Body of pancreas (tissue), 4 donors: ENCODE results near the gene TOP2B. TPM values are rescaled to one million over a fixed set of nuclear protein-coding genes. Genes with fewer than 3 reads are reported as not detected.

Source experiments
- ATAC-seq: fragments of 150-250 bp; one replicate; pipeline ENCODE4 v1.9.1; 2016
- DNase-seq, 4 donors: peaks; one replicate each; pipeline ENCODE4 v3.0.0-alpha.2; 2019
- H3K27ac ChIP-seq, 4 donors: fragments of 200-600 bp; sonication (generic); 1 replicate in 3 of 4; 2 replicates in 1 of 4; pipeline versions ENCODE4 v1.5.1 to v1.6.1; 2016 to 2019; ENCODE audit warnings: mild to moderate bottlenecking in 1 of 4, mixed read lengths in 1 of 4, moderate library complexity in 1 of 4
- H3K27me3 ChIP-seq, 2 donors: fragments of 200-600 bp; sonication (generic); one replicate each; pipeline ENCODE4 v1.6.0; 2016; ENCODE audit warnings: mild to moderate bottlenecking in 1 of 2
- H3K36me3 ChIP-seq, 2 donors: fragments of 200-600 bp; sonication (generic); replicated peaks in 1 of 2; 2 replicates each; pipeline ENCODE4 v1.5.1; 2016; ENCODE audit warnings: low read depth in 2 of 2; ENCODE audit not compliant: insufficient read depth in 1 of 2
- H3K4me1 ChIP-seq: fragments of 200-600 bp; sonication (generic); one replicate; pipeline ENCODE4 v1.6.0; 2016
- H3K4me3 ChIP-seq, 2 donors: fragments of 200-600 bp; sonication (generic); 1 replicate in 1 of 2; 2 replicates in 1 of 2; pipeline ENCODE4 v1.5.1; 2016 to 2019
- H3K9me3 ChIP-seq, 3 donors: fragments of 200-600 bp; sonication (generic); 1 replicate in 2 of 3; 2 replicates in 1 of 3; pipeline ENCODE4 v1.5.1; 2016
- POLR2A ChIP-seq, 3 donors: fragments of 450-650 bp; IDR thresholded peaks; one replicate each; pipeline ENCODE4 v1.6.1; 2016; ENCODE audit warnings: antibody characterized with exemption in 3 of 3, mild to moderate bottlenecking in 2 of 3
- WGBS, 2 donors: methylation state at CpG; one replicate each; pipeline ENCODE4 v1.1.5; 2017; 5-methylcytosine and 5-hydroxymethylcytosine counted together
- intact Hi-C: fragments of 100-400 bp; cut with DNase I; formaldehyde crosslinking; loops from one replicate; pipeline ENCODE4 v1.15.1; 2023
- total RNA-seq, 2 donors: library from RNA; depleted of rRNA; stranded (reverse); fragments of >200 nt; gene quantifications; one replicate each; pipeline ENCODE4 v1.1.0, GENCODE V29; 2016
- TF ChIP-seq, protein P1 (sequence below), 7 experiments: fragments of 450-650 bp in 4 of 7; fragments of 200-600 bp in 3 of 7; sonication (generic) in 3 of 7; IDR thresholded peaks; one replicate each; pipeline ENCODE4 v1.5.1; 2016 to 2019; ENCODE audit warnings: antibody characterized with exemption in 7 of 7

Gene TOP2B
- total RNA-seq, 2 donors from 2014 or later = 52.7 to 83.1 TPM

DNA sequence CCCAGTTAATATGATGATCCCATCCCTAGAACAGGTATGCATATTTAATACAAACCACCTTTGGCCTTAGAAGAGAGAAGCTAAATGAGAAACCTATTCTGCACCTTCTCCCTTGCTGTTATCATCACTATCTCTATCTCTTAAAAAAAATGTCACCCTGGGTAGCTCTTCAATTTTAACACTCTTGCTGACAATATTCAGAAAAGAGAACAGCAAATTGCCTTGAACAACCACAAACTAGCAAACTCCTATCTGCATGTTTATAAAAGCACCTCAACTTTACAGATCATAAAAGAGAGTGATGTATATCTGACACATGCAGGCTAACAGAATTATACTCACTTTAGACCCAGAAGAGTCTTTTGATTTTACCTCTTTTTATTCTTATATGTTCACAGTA lies 7.4 kb downstream of the TOP2B start:
- intact Hi-C loops = no loop called here
- no peak overlapping the region for H3K4me3 ChIP-seq
- H3K27ac ChIP-seq = no peak overlapping the region
- H3K27me3 ChIP-seq = no peaks in the 10 kb centered on the region
- DNase-seq = no peak
- no peak for ATAC-seq
- H3K4me1 ChIP-seq = peaks cover 70% of the 10 kb centered on the region
- TF ChIP-seq, protein P1, sequence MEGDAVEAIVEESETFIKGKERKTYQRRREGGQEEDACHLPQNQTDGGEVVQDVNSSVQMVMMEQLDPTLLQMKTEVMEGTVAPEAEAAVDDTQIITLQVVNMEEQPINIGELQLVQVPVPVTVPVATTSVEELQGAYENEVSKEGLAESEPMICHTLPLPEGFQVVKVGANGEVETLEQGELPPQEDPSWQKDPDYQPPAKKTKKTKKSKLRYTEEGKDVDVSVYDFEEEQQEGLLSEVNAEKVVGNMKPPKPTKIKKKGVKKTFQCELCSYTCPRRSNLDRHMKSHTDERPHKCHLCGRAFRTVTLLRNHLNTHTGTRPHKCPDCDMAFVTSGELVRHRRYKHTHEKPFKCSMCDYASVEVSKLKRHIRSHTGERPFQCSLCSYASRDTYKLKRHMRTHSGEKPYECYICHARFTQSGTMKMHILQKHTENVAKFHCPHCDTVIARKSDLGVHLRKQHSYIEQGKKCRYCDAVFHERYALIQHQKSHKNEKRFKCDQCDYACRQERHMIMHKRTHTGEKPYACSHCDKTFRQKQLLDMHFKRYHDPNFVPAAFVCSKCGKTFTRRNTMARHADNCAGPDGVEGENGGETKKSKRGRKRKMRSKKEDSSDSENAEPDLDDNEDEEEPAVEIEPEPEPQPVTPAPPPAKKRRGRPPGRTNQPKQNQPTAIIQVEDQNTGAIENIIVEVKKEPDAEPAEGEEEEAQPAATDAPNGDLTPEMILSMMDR (IDR thresholded peaks at IDR 0.05) = no peak
- no peak for TF ChIP-seq POLR2A (IDR thresholded peaks at IDR 0.05)
- no peaks in the 10 kb centered on the region for H3K9me3 ChIP-seq
- no peaks in the 10 kb centered on the region for H3K36me3 ChIP-seq

DNA sequence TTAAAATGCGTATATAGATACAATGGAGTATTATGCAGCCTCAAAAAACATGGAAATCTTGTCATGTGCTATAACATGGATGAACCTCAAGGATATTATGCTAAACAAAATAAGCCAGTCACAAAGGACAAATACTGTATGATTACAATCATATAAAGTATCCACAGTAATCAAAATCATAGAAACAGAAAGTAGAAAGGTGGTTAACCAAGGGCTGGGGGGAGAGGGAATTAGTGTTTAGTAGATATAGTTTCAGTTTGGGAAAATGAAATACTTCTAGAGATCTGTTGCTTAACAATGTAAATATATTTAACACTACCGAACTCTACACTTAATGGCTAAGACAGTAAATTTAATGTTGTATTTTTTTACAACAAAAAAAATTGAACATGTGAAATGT lies 9.0 kb downstream of the TOP2B start:
- DNase-seq (no peak), ATAC-seq (no peak)
- no peaks in the 10 kb centered on the region for H3K27me3 ChIP-seq
- TF ChIP-seq POLR2A (IDR thresholded peaks at IDR 0.05) = no peak
- H3K27ac ChIP-seq = no peak overlapping the region
- no peaks in the 10 kb centered on the region for H3K36me3 ChIP-seq
- peaks cover 55% of the 10 kb centered on the region for H3K4me1 ChIP-seq
- H3K4me3 ChIP-seq = no peak overlapping the region
- H3K9me3 ChIP-seq = no peaks in the 10 kb centered on the region
- intact Hi-C loops = no loop called here
- 91 to 95% methylated on average over 2 of the region's 2 CpGs for WGBS, 2 donors

DNA sequence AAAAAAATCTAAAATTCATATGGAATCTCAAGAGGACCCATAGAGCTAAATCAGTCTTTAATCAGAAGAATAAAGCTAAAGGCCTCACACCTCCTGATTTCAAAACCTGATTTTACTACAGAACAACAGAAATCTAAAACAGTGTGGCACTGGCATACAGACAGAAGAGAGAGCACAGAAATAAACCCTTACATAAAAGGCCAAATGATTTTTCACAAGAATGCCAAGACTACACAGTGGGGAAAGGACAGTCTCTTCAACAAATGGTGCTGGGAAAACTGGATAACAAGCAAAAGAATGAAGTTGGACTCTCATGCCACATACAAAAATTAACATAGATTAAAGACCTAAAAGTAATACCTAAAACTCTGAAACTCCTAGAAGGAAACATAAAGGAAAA lies 10.1 kb downstream of the TOP2B start:
- TF ChIP-seq, protein P1 (IDR thresholded peaks at IDR 0.05) = no peak
- no peak for TF ChIP-seq POLR2A (IDR thresholded peaks at IDR 0.05)
- H3K27ac ChIP-seq = no peak overlapping the region
- intact Hi-C loops = no loop called here
- H3K4me1 ChIP-seq = peaks cover 46% of the 10 kb centered on the region
- H3K27me3 ChIP-seq = no peaks in the 10 kb centered on the region
- H3K36me3 ChIP-seq = no peaks in the 10 kb centered on the region
- DNase-seq (no peak), ATAC-seq (no peak)
- H3K9me3 ChIP-seq = no peaks in the 10 kb centered on the region
- H3K4me3 ChIP-seq = no peak overlapping the region

DNA sequence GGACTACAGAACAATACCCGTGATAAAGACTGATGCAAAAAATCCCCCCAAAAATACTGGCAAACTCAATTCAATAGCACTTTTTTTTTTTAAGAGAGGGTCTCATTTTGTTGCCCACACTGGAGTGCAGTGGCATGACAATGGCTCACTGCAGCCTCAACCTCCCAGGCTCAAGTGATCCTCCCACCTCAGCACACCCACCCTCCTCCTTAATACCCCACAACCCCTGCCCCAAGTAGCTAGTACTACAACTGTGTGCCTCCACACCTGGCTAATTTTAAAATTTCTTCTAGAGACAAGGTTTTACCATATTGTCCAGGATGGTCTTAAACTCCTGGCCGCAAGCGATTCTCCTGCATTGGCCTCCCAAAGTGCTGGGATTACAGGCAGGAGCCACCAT lies 11.4 kb downstream of the TOP2B start:
- ATAC-seq = no peak
- Histone ChIP-seq H3K27ac (no peak overlapping the region), H3K4me1 (peaks cover 37% of the 10 kb centered on the region), H3K36me3 (no peaks in the 10 kb centered on the region), H3K4me3 (no peak overlapping the region), H3K9me3 (no peaks in the 10 kb centered on the region), H3K27me3 (no peaks in the 10 kb centered on the region)
- 90 to 91% methylated on average over 3 of the region's 3 CpGs for WGBS, 2 donors
- TF ChIP-seq, protein P1 (IDR thresholded peaks at IDR 0.05) = no peak
- no peak for TF ChIP-seq POLR2A (IDR thresholded peaks at IDR 0.05)
- no peak for DNase-seq
- intact Hi-C loops = no loop called here

DNA sequence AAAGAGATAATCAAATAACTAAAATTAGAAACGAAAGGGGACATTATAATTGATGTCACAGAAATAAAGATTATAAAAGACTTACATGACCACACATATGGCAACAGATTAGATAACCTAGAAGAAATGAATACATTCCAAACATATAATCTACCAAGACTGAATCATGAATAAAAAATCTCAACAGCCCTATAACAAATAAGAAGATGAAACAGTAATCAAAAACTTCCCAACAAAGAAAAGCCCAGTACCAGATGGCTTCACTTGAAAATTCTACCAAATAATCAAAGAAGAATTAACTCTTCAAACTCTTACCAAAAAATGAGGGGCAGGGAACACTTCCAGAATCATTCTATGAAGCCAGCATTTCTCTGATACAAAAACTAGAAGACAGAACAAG lies 11.8 kb downstream of the TOP2B start:
- H3K9me3 ChIP-seq = no peaks in the 10 kb centered on the region
- H3K4me3 ChIP-seq = no peak overlapping the region
- WGBS, 2 donors = 19 to 21% methylated on average over 1 of the region's 1 CpG
- intact Hi-C loops = no loop called here
- H3K4me1 ChIP-seq = peaks cover 38% of the 10 kb centered on the region
- ATAC-seq = no peak
- no peak overlapping the region for H3K27ac ChIP-seq
- no peaks in the 10 kb centered on the region for H3K27me3 ChIP-seq
- no peak for DNase-seq
- TF ChIP-seq, protein P1 (IDR thresholded peaks at IDR 0.05) = no peak
- TF ChIP-seq POLR2A (IDR thresholded peaks at IDR 0.05) = no peak
- H3K36me3 ChIP-seq = no peaks in the 10 kb centered on the region
